Uterus (tissue), 4 donors: Measurements from ENCODE around the gene ADAP1. TPM values are rescaled to one million over a fixed set of nuclear protein-coding genes. Genes with fewer than 3 reads are reported as not detected.

Experiments used
- DNase-seq, 2 donors: peaks; one replicate each; pipeline ENCODE4 v3.0.0-alpha.2; 2019 to 2020
- H3K27ac ChIP-seq, 2 donors: fragments of 200-600 bp; sonication (generic); 1 replicate in 1 of 2; 2 replicates in 1 of 2; pipeline ENCODE4 v1.5.1; 2016 to 2018
- H3K27me3 ChIP-seq, 2 donors: fragments of 200-600 bp; sonication (generic); one replicate each; pipeline ENCODE4 v1.5.1; 2018 to 2019; ENCODE audit warnings: control low read depth in 1 of 2
- H3K36me3 ChIP-seq, 2 donors: fragments of 200-600 bp; sonication (generic); one replicate each; pipeline ENCODE4 v1.5.1; 2019; ENCODE audit warnings: control low read depth in 1 of 2
- H3K4me1 ChIP-seq, 2 donors: fragments of 200-600 bp; sonication (generic); one replicate each; pipeline ENCODE4 v1.5.1; 2018 to 2019; ENCODE audit warnings: control low read depth in 1 of 2
- H3K4me3 ChIP-seq, 2 donors: fragments of 200-600 bp; sonication (generic); 1 replicate in 1 of 2; 2 replicates in 1 of 2; pipeline ENCODE4 v1.5.1; 2018 to 2019; ENCODE audit warnings: mild to moderate bottlenecking in 1 of 2
- H3K9me3 ChIP-seq, 2 donors: fragments of 200-600 bp; sonication (generic); one replicate each; pipeline ENCODE4 v1.5.1; 2019; ENCODE audit warnings: control low read depth in 1 of 2
- CTCF ChIP-seq, 4 experiments: fragments of 200-600 bp in 2 of 4; fragments of 450-650 bp in 2 of 4; sonication (generic) in 2 of 4; IDR thresholded peaks; one replicate each; pipeline ENCODE4 v1.5.1; 2016 to 2019; ENCODE audit warnings: antibody characterized with exemption in 4 of 4, mild to moderate bottlenecking in 2 of 4, moderate library complexity in 1 of 4
- POLR2A ChIP-seq, 2 donors: fragments of 450-650 bp; IDR thresholded peaks; one replicate each; pipeline ENCODE4 v1.6.1; 2016; ENCODE audit warnings: antibody characterized with exemption in 2 of 2, mild to moderate bottlenecking in 1 of 2, moderate library complexity in 1 of 2
- intact Hi-C: fragments of 100-400 bp; cut with DNase I; formaldehyde crosslinking; loops from one replicate; pipeline ENCODE4 v1.15.1; 2023; ENCODE audit warnings: low total_unique reads
- total RNA-seq, 4 donors: library from RNA; depleted of rRNA in 3 of 4; stranded (reverse); fragments of >200 nt in 3 of 4; gene quantifications; one replicate each; pipeline versions ENCODE4 v1.1.0 to v1.2.4, GENCODE V29; 2014 to 2023
- donor health status: DM: yes; HTN: yes; CAD: no.

ADAP1 gene
- total RNA-seq, 4 donors from 2014 or later: 3.2 to 17.4 (median 10.9) TPM

DNA sequence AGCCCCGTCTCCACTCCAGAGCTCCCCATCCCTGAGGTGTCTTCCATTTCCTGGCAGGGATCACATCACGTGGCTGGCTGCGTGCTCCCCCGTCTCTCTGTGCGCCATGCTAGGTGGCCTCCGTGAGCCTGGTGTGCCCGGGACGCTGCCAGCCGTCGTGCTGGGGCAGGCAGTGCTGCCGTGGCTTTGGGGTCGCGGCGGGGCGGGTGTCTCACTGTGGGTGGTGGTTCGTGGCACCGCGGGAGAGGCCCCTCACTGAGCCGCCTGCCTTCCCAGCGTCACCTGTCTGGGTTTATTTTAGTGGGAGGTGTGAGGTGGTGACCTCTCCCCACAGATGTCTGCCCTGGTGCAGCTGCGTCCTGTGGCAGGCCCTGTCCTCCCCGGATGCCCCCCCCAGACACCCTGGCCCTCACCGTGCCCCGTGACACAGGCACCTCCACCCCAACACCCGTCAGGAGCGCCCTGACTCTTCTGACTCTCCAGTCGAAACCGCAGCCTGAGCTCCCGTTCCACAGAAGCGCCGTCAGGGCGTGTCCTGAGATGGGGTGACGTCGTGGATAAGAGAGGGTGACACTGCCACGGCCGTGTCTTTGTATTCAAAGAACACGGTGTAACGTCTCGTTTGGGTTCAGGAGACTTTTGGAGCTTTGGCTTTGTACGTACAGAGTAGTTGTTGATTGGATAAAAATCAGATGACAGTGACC lies 60.2 kb downstream of the ADAP1 start:
- no peak overlapping the region for H3K4me3 ChIP-seq
- TF ChIP-seq CTCF (IDR thresholded peaks at IDR 0.05) (no peak), POLR2A (IDR thresholded peaks at IDR 0.05) (no peak)
- no peaks in the 10 kb centered on the region for H3K27me3 ChIP-seq
- DNase-seq: no peak
- intact Hi-C loops: no loop called here
- H3K4me1 ChIP-seq: no peaks in the 10 kb centered on the region
- H3K27ac ChIP-seq: no peak overlapping the region
- H3K36me3 ChIP-seq: no peaks in the 10 kb centered on the region
- H3K9me3 ChIP-seq: no peaks in the 10 kb centered on the region

DNA sequence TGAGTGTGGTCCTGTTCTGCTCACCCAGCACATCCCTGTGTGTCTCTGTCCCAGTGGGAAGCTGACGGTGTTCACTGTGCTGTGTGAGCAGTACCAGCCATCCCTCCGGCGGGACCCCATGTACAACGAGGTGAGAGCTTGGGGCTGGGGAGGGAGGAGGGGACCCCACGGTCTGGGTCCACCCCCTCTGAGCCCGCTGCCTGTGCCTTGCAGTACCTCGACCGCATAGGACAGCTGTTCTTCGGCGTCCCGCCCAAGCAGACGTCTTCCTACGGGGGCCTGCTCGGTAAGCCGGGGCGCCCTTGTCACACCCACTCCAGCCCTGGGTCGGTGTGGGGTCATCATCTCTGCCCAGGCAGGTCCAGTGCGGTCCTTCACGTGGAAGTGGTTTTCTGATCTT lies 60.8 kb downstream of the ADAP1 start:
- Histone ChIP-seq H3K4me1 (no peaks in the 10 kb centered on the region), H3K36me3 (no peaks in the 10 kb centered on the region), H3K27ac (no peak overlapping the region), H3K4me3 (no peak overlapping the region), H3K27me3 (no peaks in the 10 kb centered on the region), H3K9me3 (no peaks in the 10 kb centered on the region)
- TF ChIP-seq CTCF (IDR thresholded peaks at IDR 0.05) (no peak), POLR2A (IDR thresholded peaks at IDR 0.05) (no peak)
- intact Hi-C loops: no loop called here
- DNase-seq: no peak

GRCh38 chr7:892648-893593 lies 61.6 kb downstream of the ADAP1 start:
- H3K4me3 ChIP-seq: no peak overlapping the region
- intact Hi-C loops: no loop called here
- no peaks in the 10 kb centered on the region for H3K4me1 ChIP-seq
- TF ChIP-seq POLR2A (IDR thresholded peaks at IDR 0.05) (no peak), CTCF (IDR thresholded peaks at IDR 0.05) (no peak)
- H3K27me3 ChIP-seq: no peaks in the 10 kb centered on the region
- no peak overlapping the region for H3K27ac ChIP-seq
- no peaks in the 10 kb centered on the region for H3K36me3 ChIP-seq
- no peak for DNase-seq
- no peaks in the 10 kb centered on the region for H3K9me3 ChIP-seq

- H3K36me3 ChIP-seq: no peaks in the 10 kb centered on the region
- DNase-seq: no peak
These were observed 62.7 kb downstream of the ADAP1 start for GRCh38 chr7:891805-892204.

More at GRCh38 chr7:891805-892204, 62.7 kb downstream of the ADAP1 start:
- Histone ChIP-seq H3K4me3 (no peak overlapping the region), H3K27me3 (no peaks in the 10 kb centered on the region), H3K4me1 (no peaks in the 10 kb centered on the region), H3K9me3 (no peaks in the 10 kb centered on the region), H3K27ac (no peak overlapping the region)
- TF ChIP-seq CTCF (IDR thresholded peaks at IDR 0.05) (no peak), POLR2A (IDR thresholded peaks at IDR 0.05) (no peak)
- intact Hi-C loops: no loop called here
